ENCODE results near the gene ITPKC. TPM values are rescaled to one million over a fixed set of nuclear protein-coding genes. Genes with fewer than 3 reads are reported as not detected.

ITPKC gene
- total and polyA plus RNA-seq, 9 of the 15 experiments (the other 6 are each of a cell fraction or from before 2014, with no cell fraction given) = 0.08 to 9.3 (median 5.8) TPM

GRCh38 chr19:40741527-40742390 lies 24.8 kb downstream of the ITPKC start (continued):
- peak in 1 of 2 experiments; percentile 36; a peak in 3 of 4 replicates for TF ChIP-seq RAD21 (CRISPR knock-in tag; conservative IDR thresholded peaks at IDR 0.05 in 1 of 2, IDR thresholded peaks at IDR 0.05 in 1 of 2)
- TF ChIP-seq ETS1 (conservative IDR thresholded peaks at IDR 0.05; ENCODE audit: control insufficient read depth, low read depth, low read length) = no peak
- no peak for TF ChIP-seq CREBBP (IDR thresholded peaks at IDR 0.05; ENCODE audit: low read depth, low read length)
- TF ChIP-seq MEF2A (IDR thresholded peaks at IDR 0.05; ENCODE audit: control insufficient read depth, low read depth, low read length) = no peak
- TF ChIP-seq HMGN3 (IDR thresholded peaks at IDR 0.05; ENCODE audit: borderline replicate concordance, extremely low read depth, insufficient read length, low read depth, low read length) = peak; percentile 20
- TF ChIP-seq PHF8 (IDR thresholded peaks at IDR 0.05; ENCODE audit: borderline replicate concordance, low read length) = no peak
- no peak for TF ChIP-seq NFRKB (IDR thresholded peaks at IDR 0.05; ENCODE audit: low read depth)
- no peak for TF ChIP-seq NR0B1 (IDR thresholded peaks at IDR 0.05; ENCODE audit: partially characterized antibody)
- 0 out of 2 replicates have a peak, but pooled peaks have one; percentile 25 for TF ChIP-seq MYC (IDR thresholded peaks at IDR 0.05; ENCODE audit: low read depth, low read length)
- TF ChIP-seq MYC (CRISPR knock-in tag; IDR thresholded peaks at IDR 0.05; ENCODE audit: borderline replicate concordance, low read depth) = no peak
- TF ChIP-seq ZBTB17 (CRISPR knock-in tag; IDR thresholded peaks at IDR 0.05) = no peak
- TF ChIP-seq HDGF (IDR thresholded peaks at IDR 0.05) = no peak
- TF ChIP-seq L3MBTL2 (IDR thresholded peaks at IDR 0.05) = 0 out of 2 replicates have a peak, but pooled peaks have one; percentile 32
- TF ChIP-seq ZBTB7A (IDR thresholded peaks at IDR 0.05; ENCODE audit: borderline replicate concordance, control insufficient read depth, low read depth, low read length) = no peak
- no peak for TF ChIP-seq ZNF444 (CRISPR knock-in tag; IDR thresholded peaks at IDR 0.05)
- TF ChIP-seq ZNF780A (CRISPR knock-in tag; IDR thresholded peaks at IDR 0.05) = no peak
- TF ChIP-seq ZFP91 (CRISPR knock-in tag; IDR thresholded peaks at IDR 0.05) = no peak
- TF ChIP-seq ZNF695 (CRISPR knock-in tag; IDR thresholded peaks at IDR 0.05) = no peak
- no peak for TF ChIP-seq PYGO2 (tag; IDR thresholded peaks at IDR 0.05)
- TF ChIP-seq NCOA2 (IDR thresholded peaks at IDR 0.05; ENCODE audit: partially characterized antibody in 2 of 2) = no peak
- TF ChIP-seq TCF3 (CRISPR knock-in tag; IDR thresholded peaks at IDR 0.05) = no peak
- TF ChIP-seq TEAD2 (tag; IDR thresholded peaks at IDR 0.05) = no peak
- TF ChIP-seq ZNF76 (CRISPR knock-in tag; IDR thresholded peaks at IDR 0.05; ENCODE audit: borderline replicate concordance) = no peak
